ENCODE data around the gene GLS2.
"Not testable (repeated sequence)": the region's sequence is repeated elsewhere in the genome, so short reads cannot be mapped to it uniquely, and the experiment has no call there.

Gene GLS2

DNA sequence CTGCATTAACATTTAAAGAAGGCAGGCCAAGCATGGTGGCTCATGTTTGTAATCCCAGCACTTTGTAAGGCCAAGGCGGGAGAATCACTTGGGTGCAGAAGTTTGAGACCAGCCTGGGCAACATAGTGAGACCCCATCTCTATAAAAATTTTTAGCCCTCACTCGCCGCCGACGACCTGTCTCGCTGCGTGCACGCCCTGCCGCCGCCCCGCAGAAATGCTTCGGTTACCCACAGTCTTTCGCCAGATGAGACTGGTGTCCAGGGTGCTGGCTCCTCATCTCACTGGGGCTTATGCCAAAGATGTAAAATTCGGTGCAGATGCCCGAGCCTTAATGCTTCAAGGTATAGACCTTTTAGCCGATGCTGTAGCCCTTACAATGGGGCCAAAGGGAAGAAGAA, 22.8 kb upstream of the GLS2 start:
- no peak for DNase-seq (ENCODE audit: extremely low spot score)
- TF ChIP-seq FOXM1 (IDR thresholded peaks at IDR 0.05; ENCODE audit: borderline replicate concordance): no peak
- no peak for TF ChIP-seq TARDBP (IDR thresholded peaks at IDR 0.05)
- TF ChIP-seq ARNT (IDR thresholded peaks at IDR 0.05): no peak
- ChIA-PET POLR2A (no interaction called here), CTCF (no interaction called here)

DNA sequence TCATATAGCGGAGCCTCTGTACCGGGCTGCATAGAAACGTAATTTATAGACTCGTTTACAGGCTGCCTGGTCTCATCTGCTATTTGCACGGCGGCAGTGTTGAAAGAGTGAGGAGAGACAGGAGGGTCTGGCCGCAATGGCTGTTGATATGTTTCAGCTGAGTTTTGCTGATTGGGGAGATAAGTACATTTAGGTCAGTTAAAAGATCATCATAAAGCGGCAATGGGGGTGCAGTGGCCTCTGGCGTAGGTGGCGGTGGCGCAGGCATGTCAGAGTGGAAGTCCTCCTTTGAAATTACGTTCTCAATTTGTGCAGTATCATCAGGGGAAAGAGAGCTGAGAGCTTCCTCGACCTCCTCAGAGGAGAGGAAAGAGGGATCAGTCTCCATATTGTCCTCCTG, 11.9 kb upstream of the GLS2 start:
- POLR2A ChIA-PET; CTCF ChIA-PET; DNase-seq (ENCODE audit: extremely low spot score): not testable (repeated sequence)

DNA sequence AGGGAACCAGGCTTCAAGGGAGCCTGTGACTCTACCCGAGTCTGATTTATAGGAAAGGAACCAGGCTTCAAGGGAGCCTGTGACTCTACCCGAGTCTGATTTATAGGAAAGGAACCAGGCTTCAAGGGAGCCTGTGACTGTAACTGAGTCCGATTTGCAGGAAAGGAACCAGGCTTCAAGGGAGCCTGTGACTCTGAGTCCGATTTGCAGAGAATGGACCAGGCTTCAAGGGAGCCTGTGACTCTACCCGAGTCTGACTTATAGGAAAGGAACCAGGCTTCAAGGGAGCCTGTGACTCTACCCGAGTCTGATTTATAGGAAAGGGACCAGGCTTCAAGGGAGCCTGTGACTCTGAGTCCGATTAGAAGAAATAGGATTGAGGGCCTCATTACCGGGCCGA, 11.5 kb upstream of the GLS2 start:
- POLR2A ChIA-PET; CTCF ChIA-PET; DNase-seq (ENCODE audit: extremely low spot score): not testable (repeated sequence)

DNA sequence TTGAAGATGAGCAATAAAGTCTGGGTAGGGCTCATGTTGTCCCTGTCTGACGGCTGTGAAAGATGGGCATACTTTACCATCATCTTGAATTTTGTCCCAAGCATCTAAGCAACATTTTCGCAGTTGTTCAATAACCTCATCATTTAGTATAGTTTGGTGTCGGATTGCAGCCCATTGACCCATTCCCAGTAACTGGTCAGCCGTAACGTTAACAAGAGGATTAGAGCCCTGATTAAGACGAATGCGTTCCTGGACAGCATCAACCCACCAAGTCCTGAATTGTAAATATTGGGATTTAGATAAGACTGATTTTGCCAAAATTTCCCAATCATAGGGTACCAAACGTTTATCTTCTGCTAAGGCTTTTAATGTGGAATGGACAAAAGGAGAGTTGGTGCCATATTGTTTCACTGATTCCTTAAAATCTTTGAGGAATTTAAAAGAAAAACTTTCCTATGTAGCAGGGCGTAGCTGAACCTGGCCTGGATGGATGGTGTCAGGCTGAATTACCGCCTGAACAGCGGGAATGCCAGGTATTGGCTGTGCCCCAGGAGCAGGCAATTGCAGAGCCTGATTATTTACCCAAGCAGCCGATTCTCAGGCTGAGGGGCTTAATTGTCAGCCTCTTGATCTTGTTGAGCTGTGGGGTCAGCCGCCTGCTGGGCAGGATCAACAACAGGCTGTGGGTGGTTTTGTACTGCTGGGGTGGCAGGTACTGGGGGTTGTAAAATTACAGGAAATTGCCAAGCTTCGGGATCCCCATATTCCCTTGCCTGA, 10.4 kb upstream of the GLS2 start:
- DNase-seq (ENCODE audit: extremely low spot score); POLR2A ChIA-PET; CTCF ChIA-PET: not testable (repeated sequence)

DNA sequence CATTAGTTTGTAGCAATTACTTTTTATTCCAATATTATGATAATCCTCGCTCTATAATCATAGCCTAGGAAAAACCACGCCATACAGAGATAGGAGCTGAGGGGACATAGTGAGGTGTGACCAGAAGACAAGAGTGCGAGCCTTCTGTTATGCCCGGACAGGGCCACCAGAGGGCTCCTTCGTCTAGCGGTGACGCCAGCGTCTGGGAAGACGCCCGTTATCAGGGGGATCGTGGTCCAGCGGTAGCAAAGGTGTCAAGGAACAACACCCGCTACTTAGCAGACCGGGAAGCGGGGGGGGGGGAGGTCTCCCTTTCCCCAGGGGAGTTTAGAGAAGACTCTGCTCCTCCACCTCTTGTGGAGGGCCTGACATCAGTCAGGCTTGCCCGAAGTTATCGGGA, 8.7 kb upstream of the GLS2 start:
- POLR2A ChIA-PET; DNase-seq (ENCODE audit: extremely low spot score): not testable (repeated sequence)
- CTCF ChIA-PET: interaction anchor here (0.9 kb wide), 1 partner anchor 26 kb away, joined by 3 read pairs; no protein-coding TSS in a partner anchor

DNA sequence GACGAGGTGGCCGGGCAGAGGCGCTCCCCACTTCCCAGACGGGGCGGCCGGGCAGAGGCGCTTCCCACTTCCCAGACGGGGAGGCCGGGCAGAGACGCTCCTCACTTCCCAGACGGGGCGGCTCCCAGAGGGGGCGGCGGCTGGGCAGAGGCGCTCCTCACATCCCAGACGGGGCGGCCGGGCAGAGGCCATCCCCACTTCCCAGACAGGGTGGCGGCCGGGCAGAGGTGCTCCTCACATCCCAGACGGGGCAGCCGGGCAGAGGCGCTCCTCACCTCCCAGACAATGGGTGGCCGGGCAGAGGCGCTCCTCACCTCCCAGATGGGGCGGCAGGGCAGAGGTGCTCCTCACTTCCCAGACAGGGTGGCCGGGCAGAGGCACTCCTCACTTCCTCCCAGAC, 6.5 kb upstream of the GLS2 start:
- CTCF ChIA-PET; POLR2A ChIA-PET; DNase-seq (ENCODE audit: extremely low spot score): not testable (repeated sequence)

DNA sequence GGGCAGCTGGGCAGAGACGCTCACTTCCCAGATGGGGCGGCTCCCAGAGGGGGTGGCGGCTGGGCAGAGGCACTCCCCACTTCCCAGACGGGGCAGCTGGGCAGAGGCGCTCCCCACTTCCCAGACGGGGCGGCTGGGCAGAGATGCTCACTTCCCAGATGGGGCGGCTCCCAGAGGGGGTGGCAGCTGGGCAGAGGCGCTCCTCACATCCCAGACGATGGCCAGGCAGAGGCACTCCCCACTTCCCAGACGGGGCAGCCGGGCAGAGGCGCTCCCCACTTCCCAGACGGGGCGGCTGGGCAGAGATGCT, 6.1 kb upstream of the GLS2 start:
- DNase-seq (ENCODE audit: extremely low spot score); POLR2A ChIA-PET; CTCF ChIA-PET: not testable (repeated sequence)

DNA sequence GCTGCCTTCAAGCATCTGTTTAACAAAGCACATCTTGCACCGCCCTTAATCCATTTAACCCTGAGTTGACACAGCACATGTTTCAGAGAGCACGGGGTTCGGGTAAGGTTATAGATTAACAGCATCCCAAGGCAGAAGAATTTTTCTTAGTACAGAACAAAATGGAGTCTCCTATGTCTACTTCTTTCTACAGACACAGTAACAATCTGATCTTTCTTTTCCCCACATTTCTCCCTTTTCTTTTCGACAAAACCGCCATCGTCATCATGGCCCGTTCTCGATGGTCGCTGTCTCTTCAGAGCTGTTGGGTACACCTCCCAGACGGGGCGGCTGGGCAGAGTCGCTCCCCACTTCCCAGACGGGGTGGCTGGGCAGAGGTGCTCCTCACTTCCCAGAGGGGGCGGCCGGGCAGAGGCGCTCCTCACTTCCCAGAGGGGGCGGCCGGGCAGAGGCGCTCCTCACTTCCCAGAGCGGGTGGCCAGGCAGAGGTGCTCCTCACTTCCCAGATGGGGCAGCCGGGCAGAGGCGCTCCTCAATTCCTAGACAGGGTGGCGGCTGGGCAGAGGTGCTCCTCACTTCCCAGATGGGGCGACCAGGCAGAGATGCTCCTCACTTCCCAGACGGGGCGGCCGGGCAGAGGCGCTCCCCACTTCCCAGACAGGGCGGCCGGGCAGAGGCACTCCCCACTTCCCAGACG, 5.6 kb upstream of the GLS2 start:
- DNase-seq (ENCODE audit: extremely low spot score); CTCF ChIA-PET; POLR2A ChIA-PET: not testable (repeated sequence)

DNA sequence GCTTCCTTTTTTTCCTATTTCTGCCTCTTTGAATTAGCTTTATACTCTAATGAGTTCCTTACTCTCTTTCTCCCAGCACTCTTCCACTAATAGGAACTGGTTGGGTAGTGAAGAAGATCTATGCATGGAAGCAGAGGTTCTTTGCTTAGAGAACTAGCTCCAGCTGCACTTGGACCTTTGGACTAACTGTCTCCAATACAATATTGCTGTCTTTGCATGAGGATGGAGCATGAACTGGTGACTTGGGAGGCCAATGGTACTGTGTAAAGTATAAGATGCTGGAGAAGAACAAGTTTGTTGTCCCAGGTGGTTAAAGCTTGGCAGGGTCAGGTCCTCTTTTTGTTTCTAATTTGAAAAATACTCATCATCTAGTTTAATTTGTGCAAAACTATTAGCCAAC, 2.4 kb upstream of the GLS2 start:
- CTCF ChIA-PET: no interaction called here

DNA sequence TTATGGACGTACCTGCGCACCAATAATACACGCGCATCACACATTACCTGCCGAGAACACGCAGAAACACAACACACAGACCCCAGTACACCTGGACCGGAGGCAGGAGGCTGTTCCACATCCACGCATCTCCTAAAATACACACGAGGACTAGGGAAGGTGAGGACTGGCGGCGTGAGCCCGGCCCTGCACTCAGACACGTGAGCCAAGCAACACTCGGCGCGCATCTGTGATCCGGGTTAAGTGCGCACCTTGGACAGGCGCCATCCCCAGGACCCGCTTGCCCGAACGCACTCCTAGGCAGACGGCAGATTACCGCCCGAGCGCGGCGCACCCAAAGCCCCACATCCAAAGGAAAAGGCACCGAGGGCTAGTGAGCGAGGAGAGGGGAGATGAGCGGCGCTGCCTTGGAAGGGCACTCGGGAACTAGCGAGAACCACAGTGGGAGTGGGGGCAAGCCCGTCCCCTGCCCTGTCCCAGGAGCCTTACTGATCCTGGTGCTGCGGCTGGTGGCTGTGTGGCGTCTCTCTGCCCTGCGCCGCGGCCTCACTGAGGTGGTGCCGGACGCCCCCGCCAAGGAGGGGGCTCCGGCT, 417 bp downstream of the GLS2 start:
- TF ChIP-seq FOXK2 (IDR thresholded peaks at IDR 0.05) (no peak), ZNF384 (IDR thresholded peaks at IDR 0.05) (no peak), CTBP1 (IDR thresholded peaks at IDR 0.05; ENCODE audit: borderline replicate concordance) (no peak), ELF4 (IDR thresholded peaks at IDR 0.05) (no peak), L3MBTL2 (conservative IDR thresholded peaks at IDR 0.05) (no peak), BHLHE40 (IDR thresholded peaks at IDR 0.05; ENCODE audit: borderline replicate concordance) (no peak), FOXM1 (IDR thresholded peaks at IDR 0.05; ENCODE audit: borderline replicate concordance) (no peak), LEF1 (IDR thresholded peaks at IDR 0.05; ENCODE audit: borderline replicate concordance) (no peak), SP1 (IDR thresholded peaks at IDR 0.05) (no peak), HDGF (IDR thresholded peaks at IDR 0.05; ENCODE audit: borderline replicate concordance) (no peak), NFRKB (IDR thresholded peaks at IDR 0.05) (no peak), SUZ12 (IDR thresholded peaks at IDR 0.05) (no peak), FOXA1 (IDR thresholded peaks at IDR 0.05) (no peak), ARNT (IDR thresholded peaks at IDR 0.05) (no peak)
- TF ChIP-seq, protein P1, sequence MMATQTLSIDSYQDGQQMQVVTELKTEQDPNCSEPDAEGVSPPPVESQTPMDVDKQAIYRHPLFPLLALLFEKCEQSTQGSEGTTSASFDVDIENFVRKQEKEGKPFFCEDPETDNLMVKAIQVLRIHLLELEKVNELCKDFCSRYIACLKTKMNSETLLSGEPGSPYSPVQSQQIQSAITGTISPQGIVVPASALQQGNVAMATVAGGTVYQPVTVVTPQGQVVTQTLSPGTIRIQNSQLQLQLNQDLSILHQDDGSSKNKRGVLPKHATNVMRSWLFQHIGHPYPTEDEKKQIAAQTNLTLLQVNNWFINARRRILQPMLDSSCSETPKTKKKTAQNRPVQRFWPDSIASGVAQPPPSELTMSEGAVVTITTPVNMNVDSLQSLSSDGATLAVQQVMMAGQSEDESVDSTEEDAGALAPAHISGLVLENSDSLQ (IDR thresholded peaks at IDR 0.05): no peak
- ChIA-PET CTCF (no interaction called here), POLR2A (no interaction called here)
- peak; percentile 12 for DNase-seq (ENCODE audit: extremely low spot score)

More for the DNA sequence above, 2.4 kb upstream of the GLS2 start:
- TF ChIP-seq HDGF (IDR thresholded peaks at IDR 0.05; ENCODE audit: borderline replicate concordance) (no peak), SUZ12 (IDR thresholded peaks at IDR 0.05) (no peak)
- no peak for DNase-seq (ENCODE audit: extremely low spot score)
- POLR2A ChIA-PET: interaction anchor here (1.5 to 1.6 kb wide), 2 partner anchors 10 to 21 kb away, joined by 4 to 5 read pairs; partner anchors contain the start of gene SPRYD4
